ENCODE data around the gene TMEM63A. TPM values are rescaled to one million over a fixed set of nuclear protein-coding genes. Genes with fewer than 3 reads are reported as not detected.

Gene TMEM63A
- polyA plus RNA-seq, 1 of the 3 experiments (the other 2 are of a cell fraction): 13.5 TPM

DNA sequence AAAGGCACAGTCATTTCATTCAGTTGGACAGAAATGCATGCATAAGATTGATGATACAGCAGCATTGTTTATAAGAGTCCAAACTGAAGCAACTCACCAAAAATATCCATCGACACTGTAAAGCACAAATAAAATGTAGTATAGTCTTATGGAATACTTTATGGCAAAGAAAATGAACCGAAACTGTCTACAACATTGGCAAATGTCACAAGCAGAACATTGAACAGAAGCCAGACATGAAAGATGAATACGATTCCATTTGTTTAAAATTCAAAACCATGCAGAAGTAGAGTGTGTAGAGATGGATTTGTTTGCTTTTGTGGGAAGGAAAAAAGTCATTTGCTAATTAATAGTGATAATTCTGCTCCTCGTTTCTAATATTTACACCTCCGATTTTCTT is 14.3 kb upstream of the TMEM63A start (continued):
- TF ChIP-seq MEF2A (IDR thresholded peaks at IDR 0.05; ENCODE audit: borderline replicate concordance, low read depth) (no peak), RFX5 (IDR thresholded peaks at IDR 0.05; ENCODE audit: low read length) (no peak)

DNA sequence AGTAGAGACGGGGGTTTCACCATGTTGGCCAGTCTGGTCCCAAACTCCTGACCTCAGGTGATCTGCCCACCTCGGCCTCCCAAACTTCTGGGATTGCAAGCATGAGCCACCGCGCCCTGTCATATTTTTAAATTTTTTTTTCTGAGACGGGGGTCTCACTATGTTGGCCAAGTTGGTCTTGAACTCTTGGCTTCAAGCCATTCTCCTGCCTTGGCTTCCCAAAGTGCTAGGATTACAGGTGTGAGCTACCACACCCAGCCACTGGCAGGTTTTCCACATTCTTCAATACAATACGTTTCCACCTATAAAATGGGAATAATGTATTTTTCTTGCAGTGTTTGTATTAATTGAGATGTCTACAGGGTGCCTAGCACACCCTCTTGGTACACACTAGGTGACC is 10.1 kb upstream of the TMEM63A start:
- Histone ChIP-seq H3K9me2 (no peaks in the 10 kb centered on the region), H3K4me2 (no peak overlapping the region), H3K27me3 (ENCODE audit: insufficient read depth) (no peaks in the 10 kb centered on the region), H2AFZ (ENCODE audit: low read depth) (no peak overlapping the region), H3K4me1 (ENCODE audit: control insufficient read depth in 1 of 2, insufficient read depth in 2 of 2, low read depth in 1 of 2, low read length in 1 of 2) (peaks cover 0 to 2% of the 10 kb centered on the region in 2 experiments; a peak in 1 of 4 replicates), H3F3A (replicated peaks; ENCODE audit: insufficient read depth) (no peaks in the 10 kb centered on the region), H3K27ac (ENCODE audit: low read depth in 2 of 2, low read length in 1 of 2) (no peak overlapping the region), H3K9ac (no peak overlapping the region), H3K4me3 (ENCODE audit: low read depth in 2 of 2, low read length in 1 of 2) (no peak overlapping the region), H4K20me1 (ENCODE audit: insufficient read depth) (no peaks in the 10 kb centered on the region), H3K9me3 (no peaks in the 10 kb centered on the region), H3K36me3 (replicated peaks in 1 of 2; ENCODE audit: control insufficient read depth in 1 of 2, insufficient read depth in 2 of 2, low read length in 1 of 2) (no peaks in the 10 kb centered on the region), H3K79me2 (ENCODE audit: insufficient read depth) (no peaks in the 10 kb centered on the region)
- CTCF ChIA-PET: interaction anchor here (1.2 kb wide), 1 partner anchor 418 kb away, joined by 3 read pairs; no protein-coding TSS in a partner anchor
- POLR2A ChIA-PET: no interaction called here
- 92% methylated on average over 6 of the region's 6 CpGs for WGBS (ENCODE audit: low lambda C conversion rate)
- no peak for DNase-seq
- no peak for TF ChIP-seq MEF2A (IDR thresholded peaks at IDR 0.05; ENCODE audit: borderline replicate concordance, low read depth)
- no peak for TF ChIP-seq MXI1 (IDR thresholded peaks at IDR 0.05; ENCODE audit: low read depth, low read length)
- TF ChIP-seq, protein P1, sequence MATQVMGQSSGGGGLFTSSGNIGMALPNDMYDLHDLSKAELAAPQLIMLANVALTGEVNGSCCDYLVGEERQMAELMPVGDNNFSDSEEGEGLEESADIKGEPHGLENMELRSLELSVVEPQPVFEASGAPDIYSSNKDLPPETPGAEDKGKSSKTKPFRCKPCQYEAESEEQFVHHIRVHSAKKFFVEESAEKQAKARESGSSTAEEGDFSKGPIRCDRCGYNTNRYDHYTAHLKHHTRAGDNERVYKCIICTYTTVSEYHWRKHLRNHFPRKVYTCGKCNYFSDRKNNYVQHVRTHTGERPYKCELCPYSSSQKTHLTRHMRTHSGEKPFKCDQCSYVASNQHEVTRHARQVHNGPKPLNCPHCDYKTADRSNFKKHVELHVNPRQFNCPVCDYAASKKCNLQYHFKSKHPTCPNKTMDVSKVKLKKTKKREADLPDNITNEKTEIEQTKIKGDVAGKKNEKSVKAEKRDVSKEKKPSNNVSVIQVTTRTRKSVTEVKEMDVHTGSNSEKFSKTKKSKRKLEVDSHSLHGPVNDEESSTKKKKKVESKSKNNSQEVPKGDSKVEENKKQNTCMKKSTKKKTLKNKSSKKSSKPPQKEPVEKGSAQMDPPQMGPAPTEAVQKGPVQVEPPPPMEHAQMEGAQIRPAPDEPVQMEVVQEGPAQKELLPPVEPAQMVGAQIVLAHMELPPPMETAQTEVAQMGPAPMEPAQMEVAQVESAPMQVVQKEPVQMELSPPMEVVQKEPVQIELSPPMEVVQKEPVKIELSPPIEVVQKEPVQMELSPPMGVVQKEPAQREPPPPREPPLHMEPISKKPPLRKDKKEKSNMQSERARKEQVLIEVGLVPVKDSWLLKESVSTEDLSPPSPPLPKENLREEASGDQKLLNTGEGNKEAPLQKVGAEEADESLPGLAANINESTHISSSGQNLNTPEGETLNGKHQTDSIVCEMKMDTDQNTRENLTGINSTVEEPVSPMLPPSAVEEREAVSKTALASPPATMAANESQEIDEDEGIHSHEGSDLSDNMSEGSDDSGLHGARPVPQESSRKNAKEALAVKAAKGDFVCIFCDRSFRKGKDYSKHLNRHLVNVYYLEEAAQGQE (IDR thresholded peaks at IDR 0.05; ENCODE audit: low read depth, low read length): no peak
- no peak for TF ChIP-seq CTCF (IDR thresholded peaks at IDR 0.05)
- no peak for TF ChIP-seq RFX5 (IDR thresholded peaks at IDR 0.05; ENCODE audit: low read length)
- TF ChIP-seq, protein P2, sequence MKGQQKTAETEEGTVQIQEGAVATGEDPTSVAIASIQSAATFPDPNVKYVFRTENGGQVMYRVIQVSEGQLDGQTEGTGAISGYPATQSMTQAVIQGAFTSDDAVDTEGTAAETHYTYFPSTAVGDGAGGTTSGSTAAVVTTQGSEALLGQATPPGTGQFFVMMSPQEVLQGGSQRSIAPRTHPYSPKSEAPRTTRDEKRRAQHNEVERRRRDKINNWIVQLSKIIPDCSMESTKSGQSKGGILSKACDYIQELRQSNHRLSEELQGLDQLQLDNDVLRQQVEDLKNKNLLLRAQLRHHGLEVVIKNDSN (IDR thresholded peaks at IDR 0.05; ENCODE audit: borderline replicate concordance, low read depth): no peak
- TF ChIP-seq, protein P3, sequence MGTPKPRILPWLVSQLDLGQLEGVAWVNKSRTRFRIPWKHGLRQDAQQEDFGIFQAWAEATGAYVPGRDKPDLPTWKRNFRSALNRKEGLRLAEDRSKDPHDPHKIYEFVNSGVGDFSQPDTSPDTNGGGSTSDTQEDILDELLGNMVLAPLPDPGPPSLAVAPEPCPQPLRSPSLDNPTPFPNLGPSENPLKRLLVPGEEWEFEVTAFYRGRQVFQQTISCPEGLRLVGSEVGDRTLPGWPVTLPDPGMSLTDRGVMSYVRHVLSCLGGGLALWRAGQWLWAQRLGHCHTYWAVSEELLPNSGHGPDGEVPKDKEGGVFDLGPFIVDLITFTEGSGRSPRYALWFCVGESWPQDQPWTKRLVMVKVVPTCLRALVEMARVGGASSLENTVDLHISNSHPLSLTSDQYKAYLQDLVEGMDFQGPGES (IDR thresholded peaks at IDR 0.05; ENCODE audit: low read depth, low read length): no peak
- no peak for TF ChIP-seq NFIC (IDR thresholded peaks at IDR 0.05; ENCODE audit: borderline replicate concordance)
- TF ChIP-seq FOSL2 (IDR thresholded peaks at IDR 0.05; ENCODE audit: borderline replicate concordance, low read depth): no peak
- no peak for TF ChIP-seq POLR2AphosphoS5 (IDR thresholded peaks at IDR 0.05; ENCODE audit: low read depth, low read length)
- TF ChIP-seq SIN3A (IDR thresholded peaks at IDR 0.05; ENCODE audit: borderline replicate concordance, low read depth, low read length): no peak
- TF ChIP-seq GATA2 (CRISPR knock-in tag; IDR thresholded peaks at IDR 0.05): no peak
- no peak for TF ChIP-seq TEAD4 (IDR thresholded peaks at IDR 0.05; ENCODE audit: borderline replicate concordance, insufficient read depth)
- TF ChIP-seq, protein P4, sequence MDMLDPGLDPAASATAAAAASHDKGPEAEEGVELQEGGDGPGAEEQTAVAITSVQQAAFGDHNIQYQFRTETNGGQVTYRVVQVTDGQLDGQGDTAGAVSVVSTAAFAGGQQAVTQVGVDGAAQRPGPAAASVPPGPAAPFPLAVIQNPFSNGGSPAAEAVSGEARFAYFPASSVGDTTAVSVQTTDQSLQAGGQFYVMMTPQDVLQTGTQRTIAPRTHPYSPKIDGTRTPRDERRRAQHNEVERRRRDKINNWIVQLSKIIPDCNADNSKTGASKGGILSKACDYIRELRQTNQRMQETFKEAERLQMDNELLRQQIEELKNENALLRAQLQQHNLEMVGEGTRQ (IDR thresholded peaks at IDR 0.05; ENCODE audit: borderline replicate concordance, low read depth, low read length): no peak
- TF ChIP-seq FOXJ3 (CRISPR knock-in tag; IDR thresholded peaks at IDR 0.05): no peak
- no peak for TF ChIP-seq TAF1 (IDR thresholded peaks at IDR 0.05; ENCODE audit: borderline replicate concordance, low read depth, low read length)
- TF ChIP-seq MAX (IDR thresholded peaks at IDR 0.05; ENCODE audit: low read depth): no peak

Data from SK-N-SH (cell line).